GM19328 (cell line): ENCODE data around the gene CAPZB.
"Not testable (repeated sequence)": the region's sequence is repeated elsewhere in the genome, so short reads cannot be mapped to it uniquely, and the experiment has no call there.

ENCODE experiments used
- ATAC-seq: cut with Tn5 transposase; IDR thresholded peaks from one replicate; pipeline ENCODE4 v1.9.1; 2021; ENCODE audit warnings: mild to moderate bottlenecking, moderate library complexity; ENCODE audit not compliant: unreplicated experiment

The CAPZB gene

GRCh38 chr1:19499887-19500286 lies 14.5 kb upstream of the CAPZB start:
- ATAC-seq = not testable (repeated sequence)

DNA sequence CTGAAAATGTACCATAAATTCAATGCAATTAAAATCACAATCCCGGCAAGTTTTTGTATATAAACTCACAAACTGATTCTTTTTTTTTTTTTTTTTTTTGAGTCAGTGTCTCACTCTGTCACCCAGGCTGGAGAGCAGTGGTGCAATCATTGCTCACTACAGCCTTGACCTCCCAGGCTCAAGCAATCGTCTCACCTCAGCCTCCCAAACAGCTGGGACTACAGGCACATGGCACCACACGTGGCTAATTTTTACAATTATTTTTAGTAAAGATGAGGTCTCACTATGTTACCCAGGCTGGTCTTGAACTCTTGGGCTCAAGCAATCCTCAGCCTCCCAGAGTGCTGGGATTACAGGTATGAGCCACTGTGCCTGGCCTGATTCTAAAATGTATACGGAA lies 12.1 kb upstream of the CAPZB start:
- ATAC-seq = not testable (repeated sequence)

DNA sequence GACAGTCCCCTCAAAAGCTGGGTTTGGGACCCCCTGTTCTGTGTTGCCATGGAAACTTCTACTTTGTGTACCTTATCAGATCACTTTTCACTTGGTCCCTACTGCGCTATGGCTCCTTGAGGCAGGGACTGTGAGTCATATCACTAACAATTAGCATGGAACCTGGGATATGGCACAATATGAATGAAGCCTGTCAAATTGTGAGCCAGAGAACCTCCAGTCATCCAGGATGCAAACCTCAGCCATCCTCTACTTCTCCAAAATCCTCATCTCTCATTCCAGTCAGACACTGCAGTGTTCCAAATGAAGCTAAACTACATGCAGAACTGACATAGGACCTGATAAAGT lies 11.2 kb upstream of the CAPZB start:
- ATAC-seq = no peak

- ATAC-seq = no peak
Measured at GRCh38 chr1:19495799-19496526, 10.6 kb upstream of the CAPZB start.

DNA sequence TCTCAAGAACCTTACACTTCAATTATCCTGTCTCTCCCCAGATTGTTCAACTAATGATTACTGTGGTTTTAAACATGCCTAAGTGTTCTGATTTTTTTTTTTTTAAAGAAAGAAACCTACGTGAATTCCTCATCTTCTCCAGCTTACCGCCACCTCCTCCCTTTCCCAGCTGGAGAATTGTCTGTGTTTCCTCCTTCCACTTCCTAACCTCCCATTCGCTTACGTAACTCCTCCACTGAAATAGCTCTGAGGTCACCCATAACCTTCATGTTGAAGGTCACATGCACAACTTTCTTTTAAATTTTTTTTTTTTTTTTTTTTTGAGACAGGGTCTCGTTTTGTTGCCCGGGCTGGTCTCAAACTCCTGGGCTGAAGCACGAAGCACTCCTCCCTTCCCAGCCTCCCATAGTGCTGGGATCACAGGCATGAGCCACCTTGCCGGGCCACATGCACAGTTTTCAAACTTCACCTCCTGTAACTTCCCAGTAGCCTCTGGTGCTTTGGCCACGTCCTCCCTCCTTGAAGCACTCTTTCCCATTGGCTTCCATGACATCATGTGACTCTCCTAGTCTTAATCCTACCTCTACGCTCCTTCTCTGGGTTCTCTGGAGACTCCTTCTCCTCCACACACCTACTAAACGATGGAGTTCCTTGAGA lies 9.8 kb upstream of the CAPZB start:
- no peak for ATAC-seq

- no peak for ATAC-seq
Measured at GRCh38 chr1:19493547-19493946, 8.2 kb upstream of the CAPZB start.

- no peak for ATAC-seq
Measured at GRCh38 chr1:19489996-19490395, 4.7 kb upstream of the CAPZB start.

GRCh38 chr1:19488136-19488535 lies 2.8 kb upstream of the CAPZB start:
- no peak for ATAC-seq

- peak; percentile 6 for ATAC-seq
Measured at GRCh38 chr1:19484798-19485361, 459 bp downstream of the CAPZB start.

- no peak for ATAC-seq
Measured at GRCh38 chr1:19484338-19484797, 971 bp downstream of the CAPZB start.

DNA sequence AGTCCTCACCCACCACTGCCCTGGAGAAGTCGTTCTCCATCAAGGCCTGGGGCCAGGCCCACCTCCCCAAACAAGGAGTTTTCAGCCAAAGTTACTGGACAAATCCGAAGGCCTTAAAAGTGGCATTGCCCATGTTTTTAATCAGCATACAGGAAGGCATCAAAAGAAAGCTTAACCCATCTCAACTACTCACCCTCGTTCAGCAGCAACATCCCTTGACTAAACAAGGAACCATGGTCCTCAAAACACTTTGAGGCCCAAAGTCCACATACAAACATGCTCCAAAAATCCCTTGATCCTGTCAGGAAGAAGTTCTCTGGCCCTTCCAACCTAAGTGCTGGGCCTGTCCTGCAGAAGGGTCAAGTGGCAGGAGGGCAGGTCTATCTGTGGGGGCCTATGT lies 1.6 kb downstream of the CAPZB start:
- ATAC-seq = no peak

DNA sequence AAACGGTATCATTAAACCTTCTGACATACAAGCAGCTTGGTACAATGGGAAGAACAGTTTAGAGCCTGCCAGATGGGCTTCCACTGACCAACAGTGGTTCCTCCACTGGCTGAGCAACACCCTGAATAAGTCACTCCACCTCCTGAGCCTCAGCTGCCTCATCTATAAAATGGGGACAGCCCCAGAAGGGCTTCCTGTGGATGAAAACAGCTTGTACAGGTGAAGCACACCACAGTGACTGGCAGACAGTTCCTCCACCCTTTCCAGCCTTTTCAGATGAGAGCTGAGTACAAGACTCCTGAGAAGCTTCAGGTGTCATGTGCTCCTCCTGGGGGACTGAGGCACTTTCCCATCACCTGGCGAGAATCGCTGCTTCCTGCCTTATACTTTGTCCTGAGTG lies 2.1 kb downstream of the CAPZB start:
- no peak for ATAC-seq

DNA sequence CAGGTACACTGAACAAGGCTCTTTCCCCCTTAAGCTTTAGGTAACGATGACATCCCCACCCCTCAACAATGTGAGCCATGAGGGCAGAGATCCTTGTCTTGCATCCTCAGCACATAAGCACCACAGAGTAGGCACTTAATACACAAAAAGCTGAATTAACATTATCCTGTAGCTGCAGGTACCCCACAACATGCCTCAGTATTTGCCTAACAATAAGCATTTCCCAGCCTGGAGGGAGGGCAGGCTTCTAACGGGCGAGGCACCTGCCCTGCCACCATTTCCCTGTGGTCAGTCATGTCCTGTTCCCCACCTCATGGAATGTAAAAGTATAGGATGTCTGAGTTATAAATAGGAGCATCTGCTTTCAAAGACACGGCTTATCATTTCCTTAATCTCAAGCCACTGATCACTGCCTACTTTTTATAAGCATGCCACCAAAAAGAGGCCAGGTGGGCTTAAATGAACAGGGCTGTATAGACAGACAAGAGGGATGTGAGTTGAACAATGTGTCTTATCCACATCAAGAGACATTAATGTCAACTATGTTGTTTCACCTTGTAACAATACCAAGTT lies 3.4 kb downstream of the CAPZB start:
- no peak for ATAC-seq

DNA sequence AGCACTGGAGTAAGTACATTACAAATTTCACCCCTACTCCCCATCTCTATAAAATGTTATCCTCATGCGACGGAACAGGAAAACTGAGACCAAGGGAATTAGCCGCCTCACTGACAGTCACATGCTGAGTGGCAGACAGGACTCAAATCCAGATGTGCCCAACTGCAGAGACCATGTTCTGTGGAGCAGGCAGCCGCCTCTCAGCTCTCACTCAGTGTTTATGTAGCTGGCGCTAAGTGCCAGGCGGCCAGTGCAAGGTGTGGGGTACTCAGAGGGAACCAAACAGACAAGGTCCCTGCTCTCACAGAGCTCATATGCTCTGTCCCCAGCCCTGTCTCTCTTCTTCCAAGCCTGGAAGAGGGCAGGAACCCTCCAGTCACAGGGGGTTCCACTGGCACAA lies 5.1 kb downstream of the CAPZB start:
- no peak for ATAC-seq

GRCh38 chr1:19479351-19480120 lies 5.8 kb downstream of the CAPZB start:
- ATAC-seq = no peak

GRCh38 chr1:19478322-19478721 lies 7.0 kb downstream of the CAPZB start:
- ATAC-seq = no peak

DNA sequence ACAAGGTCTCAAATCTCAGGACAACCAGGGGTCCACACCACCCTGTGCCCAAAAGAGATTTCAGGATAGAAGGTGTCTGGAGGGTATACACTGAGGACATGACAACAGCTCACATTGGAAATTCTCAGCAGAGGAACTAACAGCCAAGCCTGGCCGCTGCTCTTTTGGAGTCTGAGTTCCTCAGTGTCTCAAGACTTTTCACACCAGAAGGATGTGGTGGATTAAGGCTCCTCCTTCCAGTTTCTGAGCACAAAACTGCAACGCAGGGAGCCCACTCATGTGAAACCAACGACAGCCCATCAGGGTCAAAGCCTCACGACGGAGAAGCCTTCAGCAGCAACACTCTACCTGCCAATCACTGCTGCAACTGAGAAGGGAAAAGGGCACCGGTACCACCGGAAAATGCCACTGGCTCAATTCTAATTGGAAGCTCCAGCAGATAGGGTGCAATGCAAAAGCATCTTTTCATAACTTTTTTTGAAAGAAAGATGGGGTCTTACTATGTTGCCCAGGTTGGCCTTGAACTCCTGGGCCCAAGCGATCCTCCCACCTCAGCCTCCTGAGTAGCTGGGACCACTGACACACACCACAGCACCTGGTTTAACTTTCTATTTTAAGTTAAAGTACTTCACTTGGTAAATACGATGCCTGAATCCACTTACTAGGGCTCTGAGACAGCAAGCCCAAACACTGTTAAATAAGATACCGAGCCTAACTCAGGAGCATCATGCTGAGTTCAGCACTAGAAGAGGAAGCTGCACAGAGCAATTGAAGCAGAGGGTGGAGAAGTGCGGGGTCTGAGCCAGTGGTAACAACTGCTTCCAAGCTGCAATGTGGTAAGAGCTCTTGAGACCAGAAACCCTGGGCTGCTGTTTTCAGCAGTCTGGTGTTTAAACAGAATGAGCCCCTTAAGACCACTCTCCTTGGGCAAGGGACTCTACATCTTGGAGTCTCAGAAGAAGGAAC lies 7.8 kb downstream of the CAPZB start:
- ATAC-seq = no peak

- ATAC-seq = no peak
Measured at GRCh38 chr1:19476450-19477190, 8.7 kb downstream of the CAPZB start.

- ATAC-seq = no peak
Measured at GRCh38 chr1:19475296-19475695, 10.0 kb downstream of the CAPZB start.
